ENCODE measurements around the gene SDC4. TPM values are rescaled to one million over a fixed set of nuclear protein-coding genes. Genes with fewer than 3 reads are reported as not detected.

The SDC4 gene
- total and polyA plus RNA-seq, 7 donors, result 32.2 to 323 (median 95.2) TPM

DNA sequence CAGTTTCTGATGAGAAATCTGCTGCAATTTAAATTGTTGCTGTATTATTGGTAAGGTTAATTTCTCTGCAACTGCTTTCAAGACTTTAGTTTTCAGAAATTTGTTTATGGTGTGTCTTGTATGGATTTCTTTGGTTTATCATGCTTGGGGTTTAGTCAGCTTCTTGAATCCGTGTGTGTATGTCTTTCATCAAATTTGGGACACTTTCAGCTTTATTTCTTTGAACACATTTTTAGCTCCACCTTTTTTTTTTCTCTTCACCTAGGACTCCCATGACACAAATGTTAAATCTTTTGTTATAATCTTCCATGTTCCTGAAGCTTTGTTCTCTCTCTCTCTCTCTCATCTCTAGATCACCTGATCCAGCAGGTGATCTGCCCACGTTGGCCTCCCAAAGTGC, 43.3 kb upstream of the SDC4 start:
- intact Hi-C loops (cut with DNase I), result no loop called here

DNA sequence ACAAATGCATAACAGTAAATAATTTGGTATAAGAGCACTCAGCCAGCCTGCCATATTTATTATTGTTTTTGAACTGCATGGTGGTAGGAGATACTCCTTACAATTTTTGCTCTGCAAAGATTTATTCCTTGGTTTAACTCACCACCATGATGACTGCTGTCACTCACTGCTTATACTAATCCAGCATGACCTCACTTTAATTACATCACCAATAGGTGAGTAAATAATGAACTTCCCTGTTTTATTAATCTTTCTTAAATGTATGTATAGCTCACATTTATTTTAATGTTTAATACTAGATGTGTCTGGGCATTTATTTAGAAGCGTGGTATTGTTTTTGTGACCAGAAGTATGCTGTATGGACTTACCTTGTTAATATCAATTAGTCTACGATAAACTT, 42.7 kb upstream of the SDC4 start:
- Histone ChIP-seq H3K9me3 (no peaks in the 10 kb centered on the region), H3K36me3 (ENCODE audit: insufficient read depth in 1 of 2, low read depth in 1 of 2) (no peaks in the 10 kb centered on the region), H3K27me3 (ENCODE audit: insufficient read depth in 3 of 3, low read length in 2 of 3) (no peaks in the 10 kb centered on the region), H3K4me3 (no peak overlapping the region), H3K27ac (no peak overlapping the region), H3K4me1 (no peaks in the 10 kb centered on the region)
- intact Hi-C loops (cut with DNase I), result no loop called here
- DNase-seq (no peak), ATAC-seq (no peak)
- 90 to 95% (median 95%) methylated on average over 2 of the region's 2 CpGs for WGBS, 3 donors
- TF ChIP-seq, protein P1, sequence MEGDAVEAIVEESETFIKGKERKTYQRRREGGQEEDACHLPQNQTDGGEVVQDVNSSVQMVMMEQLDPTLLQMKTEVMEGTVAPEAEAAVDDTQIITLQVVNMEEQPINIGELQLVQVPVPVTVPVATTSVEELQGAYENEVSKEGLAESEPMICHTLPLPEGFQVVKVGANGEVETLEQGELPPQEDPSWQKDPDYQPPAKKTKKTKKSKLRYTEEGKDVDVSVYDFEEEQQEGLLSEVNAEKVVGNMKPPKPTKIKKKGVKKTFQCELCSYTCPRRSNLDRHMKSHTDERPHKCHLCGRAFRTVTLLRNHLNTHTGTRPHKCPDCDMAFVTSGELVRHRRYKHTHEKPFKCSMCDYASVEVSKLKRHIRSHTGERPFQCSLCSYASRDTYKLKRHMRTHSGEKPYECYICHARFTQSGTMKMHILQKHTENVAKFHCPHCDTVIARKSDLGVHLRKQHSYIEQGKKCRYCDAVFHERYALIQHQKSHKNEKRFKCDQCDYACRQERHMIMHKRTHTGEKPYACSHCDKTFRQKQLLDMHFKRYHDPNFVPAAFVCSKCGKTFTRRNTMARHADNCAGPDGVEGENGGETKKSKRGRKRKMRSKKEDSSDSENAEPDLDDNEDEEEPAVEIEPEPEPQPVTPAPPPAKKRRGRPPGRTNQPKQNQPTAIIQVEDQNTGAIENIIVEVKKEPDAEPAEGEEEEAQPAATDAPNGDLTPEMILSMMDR (IDR thresholded peaks at IDR 0.05), result no peak

More for the DNA sequence above, 43.3 kb upstream of the SDC4 start:
- no peaks in the 10 kb centered on the region for H3K4me1 ChIP-seq
- H3K36me3 ChIP-seq (ENCODE audit: insufficient read depth in 1 of 2, low read depth in 1 of 2), result no peaks in the 10 kb centered on the region
- no peaks in the 10 kb centered on the region for H3K27me3 ChIP-seq (ENCODE audit: insufficient read depth in 3 of 3, low read length in 2 of 3)
- ATAC-seq (no peak), DNase-seq (no peak)
- no peaks in the 10 kb centered on the region for H3K9me3 ChIP-seq
- no peak overlapping the region for H3K4me3 ChIP-seq
- WGBS, 3 donors, result 59 to 74% (median 60%) methylated on average over 2 of the region's 2 CpGs
- no peak overlapping the region for H3K27ac ChIP-seq
- TF ChIP-seq, protein P1 (IDR thresholded peaks at IDR 0.05), result no peak

GRCh38 chr20:45387274-45387673, 39.0 kb upstream of the SDC4 start:
- Histone ChIP-seq H3K9me3 (no peaks in the 10 kb centered on the region), H3K36me3 (ENCODE audit: insufficient read depth in 1 of 2, low read depth in 1 of 2) (no peaks in the 10 kb centered on the region), H3K4me1 (no peaks in the 10 kb centered on the region), H3K27me3 (ENCODE audit: insufficient read depth in 3 of 3, low read length in 2 of 3) (no peaks in the 10 kb centered on the region), H3K4me3 (no peak overlapping the region), H3K27ac (no peak overlapping the region)
- WGBS, 3 donors, result 83 to 95% (median 95%) methylated on average over 1 of the region's 1 CpG
- TF ChIP-seq, protein P1 (IDR thresholded peaks at IDR 0.05), result no peak
- intact Hi-C loops (cut with DNase I), result no loop called here
- no peak for DNase-seq
- no peak for ATAC-seq

GRCh38 chr20:45378191-45378590, 30.0 kb upstream of the SDC4 start, which contains the start of gene TP53TG5:
TP53TG5 (minus strand) TSS chr20:45378325; CDS start chr20:45378236, 89 bp downstream.
- DNase-seq, result no peak

More at GRCh38 chr20:45378191-45378590, 30.0 kb upstream of the SDC4 start, which contains the start of gene TP53TG5:
- WGBS, 3 donors, result 75 to 87% (median 85%) methylated on average over 1 of the region's 1 CpG
- Histone ChIP-seq H3K9me3 (no peaks in the 10 kb centered on the region), H3K36me3 (ENCODE audit: insufficient read depth in 1 of 2, low read depth in 1 of 2) (peaks cover 0 to 4% of the 10 kb centered on the region in 2 donors), H3K4me3 (no peak within 1 kb of the TSS), H3K27me3 (ENCODE audit: insufficient read depth in 3 of 3, low read length in 2 of 3) (no peaks in the 10 kb centered on the region), H3K4me1 (no peaks in the 10 kb centered on the region), H3K27ac (no peak within 1 kb of the TSS)
- intact Hi-C loops (cut with DNase I), result no loop called here
- ATAC-seq, result no peak
- TF ChIP-seq, protein P1 (IDR thresholded peaks at IDR 0.05), result no peak
